Esophagus muscularis mucosa (tissue), 4 donors: ENCODE data around the gene LIN28B.

Source experiments
- CTCF ChIP-seq, 3 experiments: fragments of 200-600 bp in 2 of 3; fragments of 450-650 bp in 1 of 3; sonication (generic) in 2 of 3; IDR thresholded peaks; one replicate each; pipeline ENCODE4 v1.5.1; 2017 to 2019; ENCODE audit warnings: antibody characterized with exemption in 3 of 3, mild to moderate bottlenecking in 2 of 3, moderate library complexity in 1 of 3
- EP300 ChIP-seq: sonication (generic); formaldehyde crosslinking; IDR thresholded peaks from one replicate; pipeline ENCODE4 v1.6.1; 2017; ENCODE audit warnings: antibody characterized with exemption
- POLR2A ChIP-seq: fragments of 450-650 bp; IDR thresholded peaks from one replicate; pipeline ENCODE4 v1.6.1; 2017; ENCODE audit warnings: antibody characterized with exemption, moderate library complexity, mild to moderate bottlenecking, low read depth
- POLR2AphosphoS5 ChIP-seq, 2 donors: sonication (generic); formaldehyde crosslinking; IDR thresholded peaks; one replicate each; pipeline ENCODE4 v1.6.1; 2017; ENCODE audit warnings: antibody characterized with exemption in 2 of 2

- no peak for TF ChIP-seq CTCF (IDR thresholded peaks at IDR 0.05)
- no peak for TF ChIP-seq POLR2AphosphoS5 (IDR thresholded peaks at IDR 0.05)
- TF ChIP-seq POLR2A: no peak
- TF ChIP-seq EP300: no peak
Measured at GRCh38 chr6:105107207-105107606, 150.3 kb downstream of the LIN28B start.
